Measurements from ENCODE around the gene LRP3. TPM values are rescaled to one million over a fixed set of nuclear protein-coding genes. Genes with fewer than 3 reads are reported as not detected.

LRP3 gene
- total RNA-seq, 5 donors from 2014 or later (not counting 1 experiment from before 2014, with no cell fraction given): 0.13 to 0.55 (median 0.19) TPM; not detected in 2

- DNase-seq (no peak), ATAC-seq (replicated peaks in 1 of 4) (no peak)
- H3K4me1 Mint-ChIP-seq: peaks cover 0 to 7% (median 6%) of the 10 kb centered on the region in 3 donors
- H3K36me3 Mint-ChIP-seq: no peaks in the 10 kb centered on the region
- H3K27me3 Mint-ChIP-seq: peaks cover 34 to 49% of the 10 kb centered on the region in 2 donors
- H3K9me3 ChIP-seq: no peaks in the 10 kb centered on the region
- ChIA-PET POLR2A (no interaction called here), CTCF (no interaction called here)
- H3K4me3 Mint-ChIP-seq: no peak overlapping the region
- peaks cover 0 to 50% of the 10 kb centered on the region in 2 experiments for H3K27me3 ChIP-seq (replicated peaks in 1 of 2; ENCODE audit: control insufficient read depth in 2 of 2, extremely low read depth in 1 of 2, insufficient read depth in 2 of 2, low read length in 1 of 2)
- no peaks in the 10 kb centered on the region for H3K9me3 Mint-ChIP-seq
- no peak overlapping the region for H3K27ac ChIP-seq (ENCODE audit: low read length)
- H3K4me1 ChIP-seq (ENCODE audit: control insufficient read depth in 1 of 2, extremely low read depth in 1 of 2, insufficient read depth in 2 of 2, low read length in 2 of 2): peaks cover 0 to 6% of the 10 kb centered on the region in 2 experiments
- H3K27ac Mint-ChIP-seq: no peak overlapping the region
- WGBS (ENCODE audit: insufficient coverage): 88% methylated on average over 4 of the region's 7 CpGs
- no peak overlapping the region for H3K4me3 ChIP-seq (ENCODE audit: control insufficient read depth in 1 of 2, extremely low read depth in 1 of 2, low read length in 1 of 2)
- no peaks in the 10 kb centered on the region for H3K36me3 ChIP-seq (ENCODE audit: control insufficient read depth in 2 of 2, extremely low read depth in 1 of 2, insufficient read depth in 1 of 2, low read length in 1 of 2)
Measured at GRCh38 chr19:33192010-33192409, 2.1 kb upstream of the LRP3 start.

GRCh38 chr19:33193269-33193864, 763 bp upstream of the LRP3 start:
- Mint-ChIP-seq H3K4me3 (peak overlapping the region; percentile 29 to 59 (median 37)), H3K27me3 (peaks cover 37 to 50% of the 10 kb centered on the region in 2 donors), H3K27ac (no peak overlapping the region), H3K9me3 (no peaks in the 10 kb centered on the region), H3K36me3 (no peaks in the 10 kb centered on the region), H3K4me1 (peaks cover 0 to 6% (median 4%) of the 10 kb centered on the region in 3 donors)
- ChIA-PET CTCF (no interaction called here), POLR2A (no interaction called here)
- DNase-seq (no peak), ATAC-seq (replicated peaks in 1 of 4) (no peak)
- WGBS (ENCODE audit: insufficient coverage): 40% methylated on average over 1 of the region's 8 CpGs
- Histone ChIP-seq H3K27me3 (replicated peaks in 1 of 2; ENCODE audit: control insufficient read depth in 2 of 2, extremely low read depth in 1 of 2, insufficient read depth in 2 of 2, low read length in 1 of 2) (peaks cover 0 to 54% of the 10 kb centered on the region in 2 experiments), H3K27ac (ENCODE audit: low read length) (no peak overlapping the region), H3K4me3 (ENCODE audit: control insufficient read depth in 1 of 2, extremely low read depth in 1 of 2, low read length in 1 of 2) (no peak overlapping the region), H3K36me3 (ENCODE audit: control insufficient read depth in 2 of 2, extremely low read depth in 1 of 2, insufficient read depth in 1 of 2, low read length in 1 of 2) (no peaks in the 10 kb centered on the region), H3K9me3 (no peaks in the 10 kb centered on the region), H3K4me1 (ENCODE audit: control insufficient read depth in 1 of 2, extremely low read depth in 1 of 2, insufficient read depth in 2 of 2, low read length in 2 of 2) (peaks cover 0 to 4% of the 10 kb centered on the region in 2 experiments)

GRCh38 chr19:33194532-33194885, 379 bp downstream of the LRP3 start:
- Histone ChIP-seq H3K9me3 (no peaks in the 10 kb centered on the region), H3K4me3 (ENCODE audit: control insufficient read depth in 1 of 2, extremely low read depth in 1 of 2, low read length in 1 of 2) (no peak overlapping the region), H3K4me1 (ENCODE audit: control insufficient read depth in 1 of 2, extremely low read depth in 1 of 2, insufficient read depth in 2 of 2, low read length in 2 of 2) (peaks cover 0 to 4% of the 10 kb centered on the region in 2 experiments), H3K27ac (ENCODE audit: low read length) (no peak overlapping the region), H3K27me3 (replicated peaks in 1 of 2; ENCODE audit: control insufficient read depth in 2 of 2, extremely low read depth in 1 of 2, insufficient read depth in 2 of 2, low read length in 1 of 2) (peaks cover 0 to 57% of the 10 kb centered on the region in 2 experiments), H3K36me3 (ENCODE audit: control insufficient read depth in 2 of 2, extremely low read depth in 1 of 2, insufficient read depth in 1 of 2, low read length in 1 of 2) (no peaks in the 10 kb centered on the region)
- no peak overlapping the region for H3K4me3 Mint-ChIP-seq
- no peaks in the 10 kb centered on the region for H3K9me3 Mint-ChIP-seq
- ATAC-seq (replicated peaks in 1 of 4) (peak in 2 of 4 experiments; percentile 8 to 26), DNase-seq (no peak)
- H3K27ac Mint-ChIP-seq: no peak overlapping the region
- POLR2A ChIA-PET: no interaction called here
- CTCF ChIA-PET: no interaction called here
- WGBS (ENCODE audit: insufficient coverage): under 1% methylated on average over 57 of the region's 57 CpGs
- no peaks in the 10 kb centered on the region for H3K36me3 Mint-ChIP-seq
- H3K4me1 Mint-ChIP-seq: peaks cover 0 to 6% (median 4%) of the 10 kb centered on the region in 3 donors
- H3K27me3 Mint-ChIP-seq: peaks cover 41 to 53% of the 10 kb centered on the region in 2 donors

GRCh38 chr19:33194886-33195644, 935 bp downstream of the LRP3 start:
- peak in 1 of 4 experiments; percentile 10 for ATAC-seq (replicated peaks in 1 of 4)
- H3K27ac Mint-ChIP-seq: no peak overlapping the region
- H3K4me3 Mint-ChIP-seq: peak overlapping the region in 2 of 3 donors; percentile 31 to 53
- ChIA-PET CTCF (no interaction called here), POLR2A (no interaction called here)
- DNase-seq: no peak
- H3K4me1 Mint-ChIP-seq: peaks cover 0 to 6% (median 4%) of the 10 kb centered on the region in 3 donors
- H3K4me1 ChIP-seq (ENCODE audit: control insufficient read depth in 1 of 2, extremely low read depth in 1 of 2, insufficient read depth in 2 of 2, low read length in 2 of 2): peaks cover 0 to 4% of the 10 kb centered on the region in 2 experiments
- H3K9me3 ChIP-seq: no peaks in the 10 kb centered on the region
- H3K27ac ChIP-seq (ENCODE audit: low read length): no peak overlapping the region
- H3K27me3 Mint-ChIP-seq: peaks cover 41 to 53% of the 10 kb centered on the region in 2 donors
- peaks cover 0 to 57% of the 10 kb centered on the region in 2 experiments for H3K27me3 ChIP-seq (replicated peaks in 1 of 2; ENCODE audit: control insufficient read depth in 2 of 2, extremely low read depth in 1 of 2, insufficient read depth in 2 of 2, low read length in 1 of 2)
- no peaks in the 10 kb centered on the region for H3K36me3 ChIP-seq (ENCODE audit: control insufficient read depth in 2 of 2, extremely low read depth in 1 of 2, insufficient read depth in 1 of 2, low read length in 1 of 2)
- H3K9me3 Mint-ChIP-seq: no peaks in the 10 kb centered on the region
- no peak overlapping the region for H3K4me3 ChIP-seq (ENCODE audit: control insufficient read depth in 1 of 2, extremely low read depth in 1 of 2, low read length in 1 of 2)
- whole genome bisulfite sequencing (ENCODE audit: insufficient coverage): 5% methylated on average over 38 of the region's 49 CpGs
- H3K36me3 Mint-ChIP-seq: no peaks in the 10 kb centered on the region

GRCh38 chr19:33195645-33196347, 1.7 kb downstream of the LRP3 start:
- no peaks in the 10 kb centered on the region for H3K9me3 ChIP-seq
- H3K27ac ChIP-seq (ENCODE audit: low read length): no peak overlapping the region
- ChIA-PET POLR2A (no interaction called here), CTCF (no interaction called here)
- no peaks in the 10 kb centered on the region for H3K36me3 ChIP-seq (ENCODE audit: control insufficient read depth in 2 of 2, extremely low read depth in 1 of 2, insufficient read depth in 1 of 2, low read length in 1 of 2)
- no peak overlapping the region for H3K4me3 ChIP-seq (ENCODE audit: control insufficient read depth in 1 of 2, extremely low read depth in 1 of 2, low read length in 1 of 2)
- peak overlapping the region in 1 of 3 donors; percentile 53 for H3K4me3 Mint-ChIP-seq
- peaks cover 0 to 4% of the 10 kb centered on the region in 2 experiments for H3K4me1 ChIP-seq (ENCODE audit: control insufficient read depth in 1 of 2, extremely low read depth in 1 of 2, insufficient read depth in 2 of 2, low read length in 2 of 2)
- H3K36me3 Mint-ChIP-seq: no peaks in the 10 kb centered on the region
- no peak overlapping the region for H3K27ac Mint-ChIP-seq
- peaks cover 33 to 48% of the 10 kb centered on the region in 2 donors for H3K27me3 Mint-ChIP-seq
- H3K4me1 Mint-ChIP-seq: peaks cover 0 to 6% (median 4%) of the 10 kb centered on the region in 3 donors
- no peaks in the 10 kb centered on the region for H3K9me3 Mint-ChIP-seq
- 89% methylated on average over 7 of the region's 17 CpGs for WGBS (ENCODE audit: insufficient coverage)
- ATAC-seq (replicated peaks in 1 of 4): no peak
- DNase-seq: no peak
- peaks cover 0 to 51% of the 10 kb centered on the region in 2 experiments for H3K27me3 ChIP-seq (replicated peaks in 1 of 2; ENCODE audit: control insufficient read depth in 2 of 2, extremely low read depth in 1 of 2, insufficient read depth in 2 of 2, low read length in 1 of 2)

- POLR2A ChIA-PET: no interaction called here
- CTCF ChIA-PET: no interaction called here
Measured at GRCh38 chr19:33196446-33197193, 2.5 kb downstream of the LRP3 start.

More at GRCh38 chr19:33196446-33197193, 2.5 kb downstream of the LRP3 start:
- no peak for ATAC-seq (replicated peaks in 1 of 4)
- Mint-ChIP-seq H3K27me3 (peaks cover 34 to 44% of the 10 kb centered on the region in 2 donors), H3K4me1 (peaks cover 0 to 6% (median 4%) of the 10 kb centered on the region in 3 donors), H3K9me3 (no peaks in the 10 kb centered on the region), H3K27ac (no peak overlapping the region), H3K36me3 (no peaks in the 10 kb centered on the region), H3K4me3 (no peak overlapping the region)
- H3K4me3 ChIP-seq (ENCODE audit: control insufficient read depth in 1 of 2, extremely low read depth in 1 of 2, low read length in 1 of 2): no peak overlapping the region
- H3K36me3 ChIP-seq (ENCODE audit: control insufficient read depth in 2 of 2, extremely low read depth in 1 of 2, insufficient read depth in 1 of 2, low read length in 1 of 2): no peaks in the 10 kb centered on the region
- H3K4me1 ChIP-seq (ENCODE audit: control insufficient read depth in 1 of 2, extremely low read depth in 1 of 2, insufficient read depth in 2 of 2, low read length in 2 of 2): peaks cover 0 to 4% of the 10 kb centered on the region in 2 experiments
- H3K9me3 ChIP-seq: no peaks in the 10 kb centered on the region
- DNase-seq: no peak
- H3K27me3 ChIP-seq (replicated peaks in 1 of 2; ENCODE audit: control insufficient read depth in 2 of 2, extremely low read depth in 1 of 2, insufficient read depth in 2 of 2, low read length in 1 of 2): peaks cover 0 to 53% of the 10 kb centered on the region in 2 experiments
- no peak overlapping the region for H3K27ac ChIP-seq (ENCODE audit: low read length)
- 93% methylated on average over 7 of the region's 10 CpGs for WGBS (ENCODE audit: insufficient coverage)

Data from T-cell (primary cell).